RCC 7860 (cell line): ENCODE measurements around the gene SLC22A3.
"Not testable (repeated sequence)": the region's sequence is repeated elsewhere in the genome, so short reads cannot be mapped to it uniquely, and the experiment has no call there.

Source experiments
- DNase-seq: peaks from one replicate; pipeline ENCODE4 v3.0.0-alpha.2; 2015; ENCODE audit warnings: low spot score
- FAIRE-seq: peaks from 2 replicates; lab custom pipeline; 2012; peaks lifted over from hg19 to GRCh38; lab: Jason Lieb, UNC

The SLC22A3 gene

GRCh38 chr6:160348223-160349019 is at the start of gene SLC22A3:
Gene SLC22A3, plus strand, starts transcription at chr6:160348378. Its CDS starts 42 bp downstream, at chr6:160348420.
- no peak for DNase-seq

GRCh38 chr6:160299559-160299958 is 48.6 kb upstream of the SLC22A3 start:
- DNase-seq = no peak
- no peak for FAIRE-seq

More at GRCh38 chr6:160348223-160349019, at the start of gene SLC22A3:
- FAIRE-seq = no peak

- FAIRE-seq = no peak
- DNase-seq = no peak
Measured at GRCh38 chr6:160300076-160300695, 48.0 kb upstream of the SLC22A3 start.

GRCh38 chr6:160301339-160301738 is 46.8 kb upstream of the SLC22A3 start:
- no peak for FAIRE-seq
- DNase-seq = no peak

- DNase-seq, FAIRE-seq: not testable (repeated sequence)
Measured at GRCh38 chr6:160302431-160303082, 45.6 kb upstream of the SLC22A3 start.

- FAIRE-seq (no peak), DNase-seq (no peak)
Measured at GRCh38 chr6:160303806-160304205, 44.4 kb upstream of the SLC22A3 start.

GRCh38 chr6:160305926-160306713 is 42.1 kb upstream of the SLC22A3 start:
- FAIRE-seq = no peak
- DNase-seq = no peak

GRCh38 chr6:160309718-160310117 is 38.5 kb upstream of the SLC22A3 start:
- FAIRE-seq (no peak), DNase-seq (no peak)

- DNase-seq = no peak
- FAIRE-seq = no peak
Measured at GRCh38 chr6:160312900-160313299, 35.3 kb upstream of the SLC22A3 start.

- no peak for DNase-seq
- peak; percentile 46 for FAIRE-seq
Measured at GRCh38 chr6:160315310-160315709, 32.9 kb upstream of the SLC22A3 start.

GRCh38 chr6:160316261-160316660 is 31.9 kb upstream of the SLC22A3 start:
- DNase-seq (no peak), FAIRE-seq (no peak)

- DNase-seq (no peak), FAIRE-seq (no peak)
Measured at GRCh38 chr6:160319246-160319645, 28.9 kb upstream of the SLC22A3 start.

GRCh38 chr6:160321729-160322505 is 26.3 kb upstream of the SLC22A3 start:
- FAIRE-seq = no peak
- no peak for DNase-seq

- no peak for FAIRE-seq
- no peak for DNase-seq
Measured at GRCh38 chr6:160327981-160328380, 20.2 kb upstream of the SLC22A3 start.

- FAIRE-seq = no peak
Measured at GRCh38 chr6:160328447-160328846, 19.7 kb upstream of the SLC22A3 start.

GRCh38 chr6:160329188-160329587 is 19.0 kb upstream of the SLC22A3 start:
- FAIRE-seq = no peak
- no peak for DNase-seq

More at GRCh38 chr6:160328447-160328846, 19.7 kb upstream of the SLC22A3 start:
- DNase-seq = no peak

- DNase-seq = no peak
- no peak for FAIRE-seq
Measured at GRCh38 chr6:160330619-160331018, 17.6 kb upstream of the SLC22A3 start.

GRCh38 chr6:160331204-160331603 is 17.0 kb upstream of the SLC22A3 start:
- no peak for FAIRE-seq
- DNase-seq = no peak

GRCh38 chr6:160331753-160332152 is 16.4 kb upstream of the SLC22A3 start:
- no peak for FAIRE-seq

GRCh38 chr6:160333101-160333500 is 15.1 kb upstream of the SLC22A3 start:
- FAIRE-seq = no peak

More at GRCh38 chr6:160331753-160332152, 16.4 kb upstream of the SLC22A3 start:
- no peak for DNase-seq

More at GRCh38 chr6:160333101-160333500, 15.1 kb upstream of the SLC22A3 start:
- DNase-seq = no peak
